GM18508 (cell line): ENCODE measurements around the gene C1orf35.
A peak's percentile ranks its signal among the peaks of the same experiment; 100 is the strongest.

Source experiments
- ATAC-seq: cut with Tn5 transposase; IDR thresholded peaks from one replicate; pipeline ENCODE4 v1.9.1; 2021; ENCODE audit warnings: moderate number of reproducible peaks; ENCODE audit not compliant: insufficient read depth, unreplicated experiment

Gene C1orf35

DNA sequence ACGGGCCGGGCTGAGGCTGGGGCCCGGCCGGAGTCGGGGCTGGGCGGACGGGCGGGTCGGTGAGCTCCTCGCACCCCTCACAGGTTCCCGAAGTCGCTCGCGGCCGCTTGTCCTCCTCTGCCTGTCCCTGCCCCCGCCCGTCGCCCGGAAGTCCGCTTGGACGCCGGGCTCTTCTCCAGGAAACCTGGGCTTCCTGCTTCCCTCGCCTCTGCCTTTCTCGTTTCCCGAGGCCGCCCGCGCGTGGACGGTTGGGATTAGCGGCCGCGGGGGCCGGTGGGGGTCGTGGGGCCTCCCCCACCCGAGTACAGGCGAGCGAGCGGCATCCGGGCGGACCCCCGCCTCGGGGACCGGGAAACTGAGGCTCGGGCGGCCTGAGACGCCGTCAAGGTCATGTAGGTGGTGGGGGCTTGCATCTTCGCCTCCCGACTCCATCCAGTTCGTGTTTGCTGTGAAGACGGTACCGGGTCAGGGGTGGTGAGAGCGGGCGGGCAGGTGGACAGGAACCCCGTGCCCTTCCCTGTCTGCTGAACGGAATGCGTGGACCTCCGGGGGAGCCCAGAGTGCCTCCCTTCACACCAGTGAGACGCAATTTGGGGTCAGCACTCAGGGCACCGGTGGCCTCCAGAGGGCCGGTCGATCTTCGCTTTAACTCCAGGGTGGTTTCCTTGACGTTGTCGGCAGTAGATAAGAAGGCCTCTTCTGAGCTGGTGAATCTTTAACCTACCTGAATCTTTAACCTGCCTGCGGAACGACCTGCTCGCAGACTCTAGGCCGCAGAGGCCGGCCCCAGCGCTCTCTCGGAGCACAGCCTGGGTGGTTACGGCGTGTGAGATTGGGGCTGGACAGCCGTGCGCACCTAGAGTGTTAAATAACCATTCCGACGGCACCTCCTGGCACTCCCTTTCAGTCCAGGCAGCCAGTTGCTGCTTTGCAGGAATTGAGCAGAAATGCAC is 19.9 kb downstream of the C1orf35 start:
- ATAC-seq = no peak

DNA sequence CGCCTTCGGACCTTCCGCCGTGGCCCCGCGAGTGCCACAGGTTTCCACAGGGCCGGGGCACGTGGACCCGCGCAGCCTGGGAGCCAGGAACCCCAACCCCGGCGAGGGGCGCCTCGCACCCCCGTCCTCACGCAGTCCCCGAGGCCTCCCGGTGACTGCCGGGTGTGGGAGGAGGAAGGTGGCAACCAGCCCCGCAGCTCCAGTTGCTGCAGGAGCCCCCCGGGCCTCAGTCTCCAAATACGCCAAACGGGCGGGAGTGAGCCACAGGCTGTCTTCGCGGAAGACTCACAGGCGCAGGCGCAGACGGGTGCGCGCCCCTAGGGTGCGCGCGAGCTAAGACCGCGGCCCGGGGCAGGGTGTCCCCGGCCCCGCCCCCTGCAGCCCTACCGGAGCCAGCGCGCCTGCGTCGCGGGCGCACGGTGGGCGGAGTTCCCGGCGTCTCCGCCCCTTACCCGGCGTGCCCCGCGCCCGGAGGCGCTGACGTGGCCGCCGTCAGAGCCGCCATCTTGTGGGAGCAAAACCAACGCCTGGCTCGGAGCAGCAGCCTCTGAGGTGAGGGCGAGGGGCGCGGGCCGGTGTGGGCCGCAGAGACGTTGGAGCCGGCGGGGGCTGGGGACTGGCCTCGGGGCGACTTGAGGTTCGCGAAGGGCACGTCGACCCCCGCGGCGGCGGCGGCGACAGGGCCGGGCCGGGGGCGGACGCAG is 20.8 kb downstream of the C1orf35 start, which contains the start of gene ARF1:
TSS of gene ARF1 (plus strand) at position 495 of the 704 bp plus-strand sequence. CDS start 14,407 bp downstream, outside the sequence.
- ATAC-seq = peak; percentile 44

GRCh38 chr1:228081578-228082213 is 21.4 kb downstream of the C1orf35 start:
- ATAC-seq = peak; percentile 12

GRCh38 chr1:228081144-228081543 is 22.0 kb downstream of the C1orf35 start:
- no peak for ATAC-seq

- ATAC-seq = no peak
Observed at GRCh38 chr1:228079601-228080263, 23.4 kb downstream of the C1orf35 start.

GRCh38 chr1:228079013-228079412 is 24.1 kb downstream of the C1orf35 start:
- ATAC-seq = no peak

DNA sequence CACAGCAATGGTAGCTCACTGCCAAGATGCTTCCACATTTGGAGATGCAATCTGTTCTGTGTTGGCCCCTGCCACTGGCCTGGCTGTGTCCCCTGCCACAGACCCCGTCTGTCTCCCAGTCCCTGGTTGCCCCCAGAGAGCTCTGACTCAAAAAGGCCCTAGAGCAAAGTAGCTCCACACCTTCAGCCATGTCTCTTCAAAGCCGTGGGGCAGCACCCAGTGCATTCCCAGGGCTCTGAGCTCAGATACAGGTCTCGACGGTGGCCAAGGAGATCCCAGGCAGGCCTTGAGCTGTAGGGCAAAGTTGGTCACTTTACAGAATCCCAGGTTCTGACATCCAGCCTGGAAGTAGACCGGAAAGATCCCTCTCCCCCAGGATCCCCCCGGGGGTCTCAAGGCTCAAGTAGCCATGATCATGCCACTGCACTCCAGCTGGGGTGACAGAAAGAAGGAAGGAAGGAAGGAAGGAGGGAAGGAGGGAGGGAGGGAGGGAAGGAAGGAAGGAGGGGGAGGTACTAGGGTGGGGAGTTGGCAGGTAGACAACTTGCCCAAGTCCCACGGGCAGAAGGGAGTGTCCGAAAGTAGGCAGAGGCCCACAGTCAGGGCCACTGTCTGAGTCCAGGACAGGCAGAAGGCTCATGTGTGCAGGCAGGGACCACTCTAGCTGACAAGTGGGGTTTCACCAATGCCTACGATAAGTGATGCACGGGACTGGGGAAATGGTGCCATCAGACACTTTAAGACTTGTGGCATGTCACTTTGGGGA is 25.4 kb downstream of the C1orf35 start:
- no peak for ATAC-seq

GRCh38 chr1:228076796-228077430 is 26.2 kb downstream of the C1orf35 start:
- ATAC-seq = no peak

DNA sequence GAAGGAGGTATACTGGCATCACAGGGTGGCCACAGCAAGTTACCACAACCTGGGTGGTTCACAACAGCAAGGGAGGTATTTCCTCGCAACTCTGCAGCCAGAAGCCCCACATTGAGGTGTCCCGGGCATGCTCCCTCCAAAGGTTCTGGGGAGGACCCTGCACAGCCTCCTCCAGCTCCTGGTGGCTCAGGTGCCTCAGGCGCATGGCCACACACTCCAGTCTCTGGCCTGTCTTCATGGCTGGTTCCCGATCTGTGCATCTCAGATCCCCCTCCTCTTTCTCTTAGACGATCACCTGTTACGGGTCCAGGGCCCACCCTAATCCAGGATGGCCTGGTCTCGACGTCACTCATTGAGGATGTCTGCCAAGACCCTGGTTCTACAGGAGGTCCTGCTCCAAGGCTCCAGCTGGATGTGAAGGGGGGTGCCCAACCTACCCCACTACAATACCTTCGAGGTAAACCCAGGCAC is 27.3 kb downstream of the C1orf35 start:
- no peak for ATAC-seq

- no peak for ATAC-seq
Observed at GRCh38 chr1:228074954-228075730, 28.0 kb downstream of the C1orf35 start.

GRCh38 chr1:228073857-228074545 is 29.1 kb downstream of the C1orf35 start:
- ATAC-seq = no peak

DNA sequence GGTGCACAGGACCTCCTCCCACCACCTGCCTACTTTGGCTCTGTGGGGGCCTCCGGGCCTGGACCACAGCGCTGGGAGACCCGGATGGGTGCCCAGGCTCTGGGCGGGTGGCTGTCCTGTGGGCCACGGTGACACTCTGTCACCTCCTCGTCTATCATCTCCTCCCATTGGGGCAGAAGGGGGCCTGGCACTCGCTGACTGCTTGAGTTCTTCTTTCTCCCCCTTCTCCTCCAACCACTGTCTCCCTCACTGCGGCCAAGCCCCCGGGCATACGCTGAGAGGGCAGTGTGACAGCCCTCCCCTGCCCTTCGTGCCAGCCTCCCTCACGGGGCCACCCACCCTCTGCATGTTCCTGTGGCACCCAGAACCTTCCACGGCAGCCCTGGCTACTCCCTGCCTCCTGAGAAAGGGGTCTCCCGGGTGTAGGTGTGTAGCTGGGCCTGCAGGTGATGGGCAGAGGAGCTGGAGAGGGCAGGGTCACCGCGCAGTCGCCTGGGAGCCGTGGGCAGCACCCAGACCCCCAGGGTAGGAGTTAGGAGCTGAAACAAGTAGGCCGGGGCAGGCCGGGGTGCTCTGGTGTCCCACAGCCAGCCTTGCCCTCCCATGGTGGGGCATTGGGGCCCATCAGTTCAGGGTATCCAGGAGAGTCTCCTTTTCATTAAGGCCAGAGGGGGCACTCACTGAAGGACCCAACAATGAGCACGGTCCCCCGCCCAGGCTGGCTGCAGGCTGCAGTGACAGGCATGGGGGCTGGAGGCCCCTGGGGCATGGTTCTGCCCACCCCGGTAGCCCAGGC is 29.9 kb downstream of the C1orf35 start:
- no peak for ATAC-seq

DNA sequence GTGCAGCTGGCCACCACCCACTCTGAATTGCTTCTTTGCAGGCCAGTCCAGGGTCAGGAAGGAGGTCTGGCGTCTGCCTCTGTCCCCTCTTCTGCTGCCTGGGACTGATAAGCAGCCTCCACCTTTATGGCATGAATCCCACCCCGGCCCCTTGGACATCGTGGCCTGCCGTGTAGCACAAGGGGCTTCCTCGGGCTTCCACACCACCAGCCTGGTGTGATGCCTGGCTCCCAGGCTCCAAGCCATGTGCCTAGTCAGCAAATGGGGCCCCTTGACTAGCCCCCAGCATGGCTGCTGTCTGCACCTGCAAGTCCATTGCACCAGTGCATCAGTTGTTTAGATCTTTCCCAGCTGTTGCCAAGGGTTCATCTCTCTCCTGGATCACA is 30.5 kb downstream of the C1orf35 start:
- no peak for ATAC-seq

DNA sequence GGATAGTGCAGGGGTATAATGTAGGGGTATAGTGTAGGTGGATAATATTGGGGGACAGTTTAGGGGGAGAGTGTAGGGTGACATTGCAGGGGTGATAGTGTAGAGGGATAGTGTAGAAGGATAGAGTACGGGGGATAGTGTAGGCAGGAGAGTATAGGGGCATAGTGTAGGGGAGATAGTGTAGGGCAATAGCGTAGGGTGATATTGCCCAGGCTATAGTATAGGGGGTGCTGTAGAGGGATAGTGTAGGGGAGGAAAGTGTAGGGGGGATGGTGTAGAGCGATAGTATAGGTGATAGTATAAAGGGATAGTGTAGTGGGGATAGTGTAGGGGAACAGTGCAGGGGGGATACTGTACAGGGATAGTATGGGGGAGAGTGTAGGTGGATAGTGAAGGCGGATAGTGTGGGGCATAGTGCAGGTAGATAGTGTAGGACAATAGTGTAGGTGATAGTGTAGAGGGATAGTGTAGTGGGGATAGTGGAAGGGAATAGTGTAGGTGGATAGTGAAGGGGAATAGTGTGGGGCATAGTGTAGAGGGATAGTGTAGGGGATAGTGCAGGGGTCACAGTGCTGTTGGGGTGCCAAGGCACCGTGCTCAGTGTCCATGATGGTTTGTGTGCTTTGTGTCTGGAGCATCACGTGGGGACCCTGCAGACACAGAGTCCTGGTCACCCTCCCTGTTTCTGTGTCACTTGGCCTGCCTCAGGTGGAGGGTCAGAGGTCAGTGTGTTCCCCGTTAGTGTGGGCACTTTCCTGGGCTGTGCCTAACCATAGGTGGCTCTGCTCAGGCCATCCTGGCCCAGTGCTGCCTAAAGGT is 31.1 kb downstream of the C1orf35 start:
- ATAC-seq = no peak

- no peak for ATAC-seq
Observed at GRCh38 chr1:228070851-228071250, 32.3 kb downstream of the C1orf35 start.

DNA sequence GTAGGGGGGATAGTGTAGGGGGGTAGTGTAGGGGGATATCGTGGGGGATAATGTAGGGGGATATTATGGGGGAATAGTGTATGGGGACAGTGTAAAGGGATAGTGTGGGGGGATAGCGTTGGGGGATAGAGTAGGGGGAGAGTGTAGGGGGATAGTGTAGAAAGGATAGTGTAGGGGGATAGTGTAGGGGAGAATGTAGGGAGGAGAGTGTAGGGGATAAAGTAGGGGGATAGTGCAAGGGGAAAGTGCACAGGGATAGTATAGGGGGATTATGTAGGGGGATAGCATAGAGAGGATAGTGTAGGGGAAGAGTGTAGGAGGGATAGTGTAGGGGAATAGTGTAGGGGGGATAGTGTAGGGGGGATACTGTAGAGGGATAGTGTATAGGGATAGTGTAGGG is 33.0 kb downstream of the C1orf35 start:
- ATAC-seq = no peak
